ENCODE measurements around the gene ARCN1. TPM values are rescaled to one million over a fixed set of nuclear protein-coding genes. Genes with fewer than 3 reads are reported as not detected.

ARCN1 gene
- total RNA-seq, 1 donor from 2014 or later, result 112 TPM

DNA sequence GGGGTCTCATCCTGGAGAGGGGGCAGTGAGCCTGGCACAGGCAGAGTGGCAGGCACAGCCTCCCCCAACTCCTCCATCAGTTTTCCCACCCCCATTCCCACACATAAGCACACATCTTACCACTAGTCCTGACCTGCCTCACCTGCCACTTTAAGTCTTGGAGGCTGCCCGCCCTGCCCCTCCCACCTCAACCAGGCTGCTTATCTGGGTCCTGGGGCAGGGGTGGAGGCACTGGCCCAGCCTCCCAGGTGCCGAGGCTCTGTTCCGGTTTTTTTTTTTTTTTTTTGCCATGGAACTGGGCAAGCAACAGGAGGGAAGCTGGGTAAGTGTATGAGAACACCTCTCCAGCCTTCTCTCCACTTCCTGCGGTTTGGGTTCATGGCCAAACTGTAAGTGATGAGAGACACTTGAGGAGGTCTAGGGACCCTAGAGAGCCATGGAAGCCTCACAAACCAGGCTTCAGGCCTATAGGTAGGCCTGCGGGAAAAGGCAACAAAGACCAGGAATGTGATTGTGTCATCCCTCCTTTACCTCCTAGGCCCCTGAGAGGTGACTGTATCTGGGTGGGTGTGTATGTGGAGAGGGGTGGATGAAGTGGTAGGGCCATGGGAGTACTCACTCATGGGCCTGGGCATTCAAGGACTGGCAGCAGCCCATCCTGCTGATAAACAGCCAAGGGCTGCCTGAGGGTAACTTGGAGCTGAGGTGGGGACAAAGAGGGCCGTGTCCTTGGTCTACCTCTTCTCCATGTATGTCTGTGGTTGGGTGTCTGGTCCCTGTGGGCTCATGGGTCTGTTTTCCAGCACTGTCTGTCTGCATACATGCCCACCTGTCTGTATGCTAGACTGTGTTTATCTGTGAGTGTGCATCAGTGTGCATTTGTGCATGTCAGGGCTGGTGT is 57.8 kb downstream of the ARCN1 start:
- H3K4me3 Mint-ChIP-seq, result no peak overlapping the region
- Histone ChIP-seq H3K27ac (no peak overlapping the region), H3K4me2 (no peak overlapping the region), H3K9me3 (ENCODE audit: low read depth) (no peaks in the 10 kb centered on the region), H3K27me3 (no peaks in the 10 kb centered on the region), H4K20me1 (ENCODE audit: low read depth) (peaks cover 11% of the 10 kb centered on the region), H3K9ac (no peak overlapping the region), H3F3A (ENCODE audit: low read depth) (peaks cover 19% of the 10 kb centered on the region), H2AFZ (replicated peaks) (no peak overlapping the region), H3K4me3 (no peak overlapping the region), H3K4me1 (peaks cover 10% of the 10 kb centered on the region), H3K79me2 (ENCODE audit: low read depth) (no peaks in the 10 kb centered on the region), H3K36me3 (no peaks in the 10 kb centered on the region)
- DNase-seq (ENCODE audit: low spot score), result no peak
- H3K27ac Mint-ChIP-seq, result peak overlapping the region; percentile 10
- H3K27me3 Mint-ChIP-seq (ENCODE audit: insufficient read depth, low read depth), result peaks cover 7% of the 10 kb centered on the region
- no peak for TF ChIP-seq EZH2 (IDR thresholded peaks at IDR 0.05)
- TF ChIP-seq EZH2phosphoT487 (IDR thresholded peaks at IDR 0.05), result no peak
- no peak for TF ChIP-seq CTCF (IDR thresholded peaks at IDR 0.05)
- H3K36me3 Mint-ChIP-seq, result peaks cover 23% of the 10 kb centered on the region
- H3K4me1 Mint-ChIP-seq, result peaks cover 15% of the 10 kb centered on the region
- no peaks in the 10 kb centered on the region for H3K9me3 Mint-ChIP-seq

GRCh38 chr11:118631142-118631909 is 59.1 kb downstream of the ARCN1 start:
- peaks cover 23% of the 10 kb centered on the region for H3K4me1 ChIP-seq
- Mint-ChIP-seq H3K4me1 (peaks cover 23% of the 10 kb centered on the region), H3K36me3 (peaks cover 28% of the 10 kb centered on the region), H3K4me3 (no peak overlapping the region), H3K27ac (no peak overlapping the region), H3K27me3 (ENCODE audit: insufficient read depth, low read depth) (peaks cover 7% of the 10 kb centered on the region), H3K9me3 (no peaks in the 10 kb centered on the region)
- H3K79me2 ChIP-seq (ENCODE audit: low read depth), result no peaks in the 10 kb centered on the region
- peaks cover 30% of the 10 kb centered on the region for H3F3A ChIP-seq (ENCODE audit: low read depth)
- no peak for DNase-seq (ENCODE audit: low spot score)
- no peak overlapping the region for H3K27ac ChIP-seq
- H3K4me3 ChIP-seq, result no peak overlapping the region
- H2AFZ ChIP-seq (replicated peaks), result no peak overlapping the region
- TF ChIP-seq CTCF (IDR thresholded peaks at IDR 0.05), result no peak
- TF ChIP-seq EZH2phosphoT487 (IDR thresholded peaks at IDR 0.05), result no peak
- no peak for TF ChIP-seq EZH2 (IDR thresholded peaks at IDR 0.05)
- no peak overlapping the region for H3K9ac ChIP-seq
- no peak overlapping the region for H3K4me2 ChIP-seq
- H3K9me3 ChIP-seq (ENCODE audit: low read depth), result no peaks in the 10 kb centered on the region
- H3K36me3 ChIP-seq, result no peaks in the 10 kb centered on the region
- no peaks in the 10 kb centered on the region for H3K27me3 ChIP-seq
- peaks cover 23% of the 10 kb centered on the region for H4K20me1 ChIP-seq (ENCODE audit: low read depth)

DNA sequence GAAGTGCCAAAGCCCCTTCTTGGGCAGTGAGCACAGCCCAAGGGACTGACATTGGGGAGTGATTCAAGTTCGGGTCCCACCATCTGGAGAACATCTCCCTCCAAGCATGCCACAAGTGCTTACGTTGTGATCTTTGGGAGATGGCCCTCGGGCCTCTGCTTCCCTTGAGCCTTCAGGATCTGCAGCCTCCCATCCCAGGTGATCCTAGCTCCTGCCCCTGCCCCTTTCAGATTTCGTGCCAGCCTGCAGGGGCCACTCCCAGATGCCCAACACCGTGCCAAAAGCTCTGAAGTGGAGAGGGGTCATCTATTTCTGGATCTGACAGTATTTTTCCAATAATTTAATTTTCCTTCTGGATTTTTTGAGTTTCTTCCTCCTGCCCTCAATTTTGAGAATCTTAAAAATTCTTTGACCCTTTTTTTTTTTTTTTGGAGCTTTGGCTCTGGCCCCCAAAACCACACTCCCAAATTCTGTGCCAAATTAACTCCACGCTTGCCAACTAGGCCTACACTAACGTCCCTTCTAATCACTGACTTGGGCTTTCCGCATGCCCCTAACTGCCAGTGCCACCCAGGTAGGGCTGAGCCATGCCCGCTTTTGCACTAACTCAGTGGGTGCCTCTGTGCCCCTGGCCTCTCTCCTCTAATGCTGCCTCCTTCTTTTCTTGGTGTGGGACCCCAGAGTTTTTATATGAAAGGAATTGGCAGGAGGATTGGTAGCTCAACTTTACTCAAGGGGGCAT is 60.5 kb downstream of the ARCN1 start:
- Histone ChIP-seq H3K9me3 (ENCODE audit: low read depth) (no peaks in the 10 kb centered on the region), H3K4me3 (no peak overlapping the region), H3F3A (ENCODE audit: low read depth) (peaks cover 30% of the 10 kb centered on the region), H4K20me1 (ENCODE audit: low read depth) (peaks cover 30% of the 10 kb centered on the region), H3K79me2 (ENCODE audit: low read depth) (no peaks in the 10 kb centered on the region), H3K36me3 (no peaks in the 10 kb centered on the region), H3K27ac (no peak overlapping the region), H2AFZ (replicated peaks) (no peak overlapping the region), H3K4me2 (no peak overlapping the region), H3K27me3 (no peaks in the 10 kb centered on the region), H3K9ac (no peak overlapping the region), H3K4me1 (peaks cover 26% of the 10 kb centered on the region)
- Mint-ChIP-seq H3K36me3 (peaks cover 27% of the 10 kb centered on the region), H3K9me3 (no peaks in the 10 kb centered on the region), H3K27me3 (ENCODE audit: insufficient read depth, low read depth) (peaks cover 7% of the 10 kb centered on the region), H3K4me1 (peaks cover 23% of the 10 kb centered on the region), H3K4me3 (peak overlapping the region; percentile 10), H3K27ac (no peak overlapping the region)
- no peak for DNase-seq (ENCODE audit: low spot score)
- TF ChIP-seq EZH2phosphoT487 (IDR thresholded peaks at IDR 0.05), result no peak
- TF ChIP-seq CTCF (IDR thresholded peaks at IDR 0.05), result no peak
- TF ChIP-seq EZH2 (IDR thresholded peaks at IDR 0.05), result no peak
